ENCODE measurements around the gene VPS51.
A peak's percentile ranks its signal among the peaks of the same experiment; 100 is the strongest.

VPS51 gene

DNA sequence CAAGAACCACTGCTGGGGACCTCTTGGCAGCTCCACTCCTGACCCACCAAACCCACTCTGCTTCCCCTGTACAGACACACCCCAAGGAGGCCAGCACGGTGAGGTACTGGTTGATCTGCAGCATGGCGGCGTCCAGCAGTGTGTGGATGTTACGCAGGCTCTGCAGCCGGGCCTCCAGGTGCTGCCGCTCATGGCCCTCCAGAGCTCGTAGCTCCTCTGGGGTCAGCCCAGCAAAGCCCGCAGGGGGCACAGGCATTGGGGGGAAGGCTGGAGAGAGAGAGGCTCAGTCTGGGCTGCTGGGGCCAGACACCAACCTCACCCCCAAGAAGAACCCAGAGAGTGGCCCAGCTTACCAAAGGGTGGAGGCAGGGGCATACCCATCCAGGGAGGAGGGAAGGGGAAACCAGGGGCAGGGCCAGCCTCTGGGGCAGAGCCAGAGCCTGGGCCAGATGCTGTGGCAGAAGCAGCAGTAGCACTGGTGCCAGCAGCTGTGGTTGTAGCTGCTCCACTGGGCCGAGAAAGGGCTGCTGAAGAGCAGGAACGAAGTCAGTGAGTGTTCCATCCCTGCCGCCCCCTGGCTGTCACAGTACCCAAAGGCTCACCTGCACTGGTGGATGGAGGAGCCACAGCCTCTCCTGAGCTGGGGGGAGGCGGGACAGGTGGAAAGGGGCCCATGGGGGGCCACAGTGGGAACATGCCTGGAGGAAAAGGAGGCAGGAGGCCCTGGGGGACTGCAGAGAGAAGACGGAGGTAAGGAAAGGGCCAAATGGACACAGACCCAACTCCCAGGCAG is 33.8 kb downstream of the VPS51 start:
- H3K4me1 ChIP-seq (ENCODE audit: insufficient read depth, low read length, severe bottlenecking): peaks cover 36% of the 10 kb centered on the region
- peak overlapping the region; percentile 93 for H3K4me2 ChIP-seq (ENCODE audit: low read length)
- H3K36me3 ChIP-seq (ENCODE audit: insufficient read depth, low read length): peaks cover 89% of the 10 kb centered on the region
- no peaks in the 10 kb centered on the region for H3K27me3 ChIP-seq (ENCODE audit: insufficient read depth, low read length)
- peaks cover 8% of the 10 kb centered on the region; the same call in 1 of the 2 replicates for H3K79me2 ChIP-seq (ENCODE audit: insufficient read depth, low read length)
- peak overlapping the region; percentile 95 for H3K4me3 ChIP-seq (ENCODE audit: low read depth, low read length, poor library complexity, severe bottlenecking)
- H3F3A ChIP-seq (ENCODE audit: insufficient read depth, low read length): peaks cover 17% of the 10 kb centered on the region; the same call in 1 of the 2 replicates
- H2AFZ ChIP-seq (ENCODE audit: low read length): no peak overlapping the region
- H3K9me2 ChIP-seq (ENCODE audit: low read depth, low read length): no peaks in the 10 kb centered on the region
- peak overlapping the region; percentile 38; the same call in 1 of the 2 replicates for H3K9ac ChIP-seq (ENCODE audit: low read length)
- no peaks in the 10 kb centered on the region for H3K9me3 ChIP-seq (ENCODE audit: low read length)
- TF ChIP-seq EZH2 (IDR thresholded peaks at IDR 0.05; ENCODE audit: borderline replicate concordance, low read length) (no peak), CTCF (IDR thresholded peaks at IDR 0.05; ENCODE audit: low read length) (peak; percentile 36)
- no peaks in the 10 kb centered on the region for H4K20me1 ChIP-seq (ENCODE audit: insufficient read depth, low read length)
- peak overlapping the region; percentile 99 for H3K27ac ChIP-seq (ENCODE audit: low read depth, low read length, poor library complexity, severe bottlenecking)

DNA sequence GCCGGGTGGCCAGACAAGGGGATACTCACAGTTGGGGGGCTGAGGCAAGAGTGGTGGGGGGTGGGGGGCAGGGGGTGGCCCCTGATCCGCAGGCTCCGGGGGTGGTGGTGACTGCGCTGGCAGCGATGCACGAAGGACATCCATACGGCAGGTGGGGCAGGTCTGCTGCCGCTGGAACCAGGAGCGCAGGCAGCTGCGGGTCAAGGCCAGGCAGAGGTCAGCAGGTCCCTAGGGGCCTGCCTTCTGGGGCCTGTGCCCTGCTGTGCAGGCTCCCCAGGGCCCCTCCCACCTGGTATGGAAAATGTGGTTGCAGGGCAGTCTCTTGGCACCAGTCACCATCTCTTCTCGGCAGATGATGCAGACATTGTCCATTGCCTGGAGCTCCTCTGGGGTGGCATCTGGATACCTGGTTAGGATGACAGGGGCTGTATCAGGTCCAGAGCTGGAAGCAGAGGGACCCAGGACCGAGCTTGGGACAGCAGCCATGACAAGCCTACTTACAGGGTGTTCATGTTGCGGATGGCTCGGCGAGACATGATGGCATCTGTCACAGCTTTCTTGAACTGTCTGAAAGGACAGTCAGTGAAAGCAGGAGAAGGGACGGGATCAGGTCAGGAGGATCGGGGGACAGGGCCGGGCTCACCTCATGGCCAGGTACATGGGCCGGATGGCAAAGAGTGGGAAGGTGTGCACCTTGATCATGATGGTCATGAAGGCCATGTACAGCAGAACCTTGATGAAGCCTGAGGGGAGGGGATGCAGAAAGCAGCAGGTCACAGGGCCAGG is 34.8 kb downstream of the VPS51 start:
- Histone ChIP-seq H3K9ac (ENCODE audit: low read length) (peak overlapping the region; percentile 76), H3K79me2 (ENCODE audit: insufficient read depth, low read length) (peaks cover 8% of the 10 kb centered on the region; the same call in 1 of the 2 replicates), H3K27me3 (ENCODE audit: insufficient read depth, low read length) (no peaks in the 10 kb centered on the region), H3K36me3 (ENCODE audit: insufficient read depth, low read length) (peaks cover 79% of the 10 kb centered on the region), H4K20me1 (ENCODE audit: insufficient read depth, low read length) (no peaks in the 10 kb centered on the region), H3K9me2 (ENCODE audit: low read depth, low read length) (no peaks in the 10 kb centered on the region), H3K27ac (ENCODE audit: low read depth, low read length, poor library complexity, severe bottlenecking) (peak overlapping the region; percentile 99), H3K4me3 (ENCODE audit: low read depth, low read length, poor library complexity, severe bottlenecking) (peak overlapping the region; percentile 95), H2AFZ (ENCODE audit: low read length) (no peak overlapping the region), H3K4me2 (ENCODE audit: low read length) (peak overlapping the region; percentile 93), H3K4me1 (ENCODE audit: insufficient read depth, low read length, severe bottlenecking) (peaks cover 42% of the 10 kb centered on the region), H3K9me3 (ENCODE audit: low read length) (no peaks in the 10 kb centered on the region), H3F3A (ENCODE audit: insufficient read depth, low read length) (peaks cover 16% of the 10 kb centered on the region; the same call in 1 of the 2 replicates)
- no peak for TF ChIP-seq CTCF (IDR thresholded peaks at IDR 0.05; ENCODE audit: low read length)
- TF ChIP-seq EZH2 (IDR thresholded peaks at IDR 0.05; ENCODE audit: borderline replicate concordance, low read length): no peak

DNA sequence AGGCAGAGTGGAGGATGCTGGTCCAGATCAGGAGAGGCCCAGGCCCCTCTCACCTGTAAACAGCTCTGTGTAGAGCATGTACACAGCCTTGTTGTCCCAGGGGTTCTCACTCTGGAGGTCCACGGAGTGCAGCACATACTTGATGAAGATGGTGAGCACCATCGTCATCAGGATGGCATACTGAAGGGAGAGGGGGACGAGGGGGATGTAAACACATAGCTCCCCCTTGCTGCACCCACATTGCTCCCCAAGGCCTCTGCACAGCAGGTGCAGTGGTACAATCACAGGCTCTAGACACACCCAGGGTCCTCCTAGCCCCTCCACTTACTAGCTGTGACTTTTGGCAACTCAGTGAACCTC is 35.4 kb downstream of the VPS51 start:
- Histone ChIP-seq H3K79me2 (ENCODE audit: insufficient read depth, low read length) (peaks cover 8% of the 10 kb centered on the region; the same call in 1 of the 2 replicates), H3K27ac (ENCODE audit: low read depth, low read length, poor library complexity, severe bottlenecking) (peak overlapping the region; percentile 99), H3K4me3 (ENCODE audit: low read depth, low read length, poor library complexity, severe bottlenecking) (peak overlapping the region; percentile 95), H3K36me3 (ENCODE audit: insufficient read depth, low read length) (peaks cover 73% of the 10 kb centered on the region), H3K9me2 (ENCODE audit: low read depth, low read length) (no peaks in the 10 kb centered on the region), H3K4me1 (ENCODE audit: insufficient read depth, low read length, severe bottlenecking) (peaks cover 48% of the 10 kb centered on the region), H3K9me3 (ENCODE audit: low read length) (no peaks in the 10 kb centered on the region), H4K20me1 (ENCODE audit: insufficient read depth, low read length) (no peaks in the 10 kb centered on the region), H3K27me3 (ENCODE audit: insufficient read depth, low read length) (no peaks in the 10 kb centered on the region), H2AFZ (ENCODE audit: low read length) (no peak overlapping the region), H3K9ac (ENCODE audit: low read length) (peak overlapping the region; percentile 76), H3F3A (ENCODE audit: insufficient read depth, low read length) (peaks cover 14% of the 10 kb centered on the region; the same call in 1 of the 2 replicates), H3K4me2 (ENCODE audit: low read length) (peak overlapping the region; percentile 93)
- no peak for TF ChIP-seq EZH2 (IDR thresholded peaks at IDR 0.05; ENCODE audit: borderline replicate concordance, low read length)
